Esophagus squamous epithelium (tissue), 4 donors: ENCODE measurements around the gene LCE1A.

ENCODE experiments used
- POLR2A ChIP-seq, 4 donors: fragments of 450-650 bp; IDR thresholded peaks; one replicate each; pipeline ENCODE4 v1.6.1; 2017; ENCODE audit warnings: antibody characterized with exemption in 4 of 4, mild to moderate bottlenecking in 4 of 4, moderate library complexity in 3 of 4
- TF ChIP-seq, protein P1 (sequence below), 6 experiments: fragments of 450-650 bp in 4 of 6; fragments of 200-600 bp in 2 of 6; sonication (generic) in 2 of 6; IDR thresholded peaks; one replicate each; pipeline ENCODE4 v1.5.1; 2016 to 2019; ENCODE audit warnings: antibody characterized with exemption in 6 of 6, mild to moderate bottlenecking in 4 of 6, moderate library complexity in 4 of 6

DNA sequence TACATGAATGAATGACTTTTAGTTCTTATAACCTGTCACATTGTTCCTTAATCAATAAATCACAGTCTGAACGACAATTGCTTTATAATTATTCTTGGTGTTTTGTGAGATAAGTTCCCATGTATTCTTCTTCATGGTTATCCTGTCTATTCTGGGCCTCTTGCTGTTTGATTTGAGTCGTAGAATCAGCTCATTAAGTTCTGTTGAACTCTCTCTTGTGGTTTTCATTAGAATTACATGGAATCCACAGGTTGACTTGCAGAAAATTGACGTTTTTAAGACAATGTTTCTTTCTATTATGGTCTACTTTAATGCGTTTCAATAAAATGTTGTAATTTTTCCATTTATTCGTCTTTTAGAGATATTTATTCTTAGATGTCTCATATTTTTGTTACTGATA lies 4.0 kb upstream of the LCE1A start:
- TF ChIP-seq, protein P1, sequence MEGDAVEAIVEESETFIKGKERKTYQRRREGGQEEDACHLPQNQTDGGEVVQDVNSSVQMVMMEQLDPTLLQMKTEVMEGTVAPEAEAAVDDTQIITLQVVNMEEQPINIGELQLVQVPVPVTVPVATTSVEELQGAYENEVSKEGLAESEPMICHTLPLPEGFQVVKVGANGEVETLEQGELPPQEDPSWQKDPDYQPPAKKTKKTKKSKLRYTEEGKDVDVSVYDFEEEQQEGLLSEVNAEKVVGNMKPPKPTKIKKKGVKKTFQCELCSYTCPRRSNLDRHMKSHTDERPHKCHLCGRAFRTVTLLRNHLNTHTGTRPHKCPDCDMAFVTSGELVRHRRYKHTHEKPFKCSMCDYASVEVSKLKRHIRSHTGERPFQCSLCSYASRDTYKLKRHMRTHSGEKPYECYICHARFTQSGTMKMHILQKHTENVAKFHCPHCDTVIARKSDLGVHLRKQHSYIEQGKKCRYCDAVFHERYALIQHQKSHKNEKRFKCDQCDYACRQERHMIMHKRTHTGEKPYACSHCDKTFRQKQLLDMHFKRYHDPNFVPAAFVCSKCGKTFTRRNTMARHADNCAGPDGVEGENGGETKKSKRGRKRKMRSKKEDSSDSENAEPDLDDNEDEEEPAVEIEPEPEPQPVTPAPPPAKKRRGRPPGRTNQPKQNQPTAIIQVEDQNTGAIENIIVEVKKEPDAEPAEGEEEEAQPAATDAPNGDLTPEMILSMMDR (IDR thresholded peaks at IDR 0.05), result no peak
- TF ChIP-seq POLR2A (IDR thresholded peaks at IDR 0.05), result no peak
